Cardiac fibroblast (primary cell): Measurements from ENCODE around the gene NCOA5.

ENCODE experiments used
- DNase-seq, 2 donors: peaks; one replicate each; pipeline versions ENCODE4 v3.0.0 to v3.0.0-alpha.2; 2010; ENCODE audit warnings: low read depth in 2 of 2
- H3K4me3 ChIP-seq, 2 donors: replicated peaks in 1 of 2; 1 replicate in 1 of 2; 2 replicates in 1 of 2; pipeline ENCODE4 v1.5.1; 2011; ENCODE audit warnings: low read depth in 2 of 2, low read length in 2 of 2, mild to moderate bottlenecking in 2 of 2, moderate library complexity in 1 of 2
- CTCF ChIP-seq: IDR thresholded peaks from one replicate; pipeline ENCODE4 v1.5.1; 2011; ENCODE audit warnings: low read depth, mild to moderate bottlenecking, low read length, inconsistent platforms

The NCOA5 gene

GRCh38 chr20:46023999-46024398 lies 65.8 kb downstream of the NCOA5 start:
- TF ChIP-seq CTCF: no peak
- no peak for DNase-seq
- no peak overlapping the region for H3K4me3 ChIP-seq

- no peak overlapping the region for H3K4me3 ChIP-seq
- no peak for DNase-seq
- no peak for TF ChIP-seq CTCF
These were observed 66.6 kb downstream of the NCOA5 start for GRCh38 chr20:46023148-46023484.

- peak; percentile 32 to 41 for DNase-seq
- TF ChIP-seq CTCF: peak; percentile 81
- H3K4me3 ChIP-seq: peak overlapping the region; percentile 8 to 21
These were observed 67.2 kb downstream of the NCOA5 start for GRCh38 chr20:46022411-46023147.

- peak overlapping the region; percentile 29 to 42 for H3K4me3 ChIP-seq
- no peak for TF ChIP-seq CTCF
- DNase-seq: no peak
These were observed 68.1 kb downstream of the NCOA5 start for GRCh38 chr20:46021361-46022359.

GRCh38 chr20:46020555-46020954 lies 69.2 kb downstream of the NCOA5 start:
- no peak overlapping the region for H3K4me3 ChIP-seq
- DNase-seq: no peak
- no peak for TF ChIP-seq CTCF

- DNase-seq: no peak
- no peak for TF ChIP-seq CTCF
- H3K4me3 ChIP-seq: no peak overlapping the region
These were observed 71.2 kb downstream of the NCOA5 start for GRCh38 chr20:46018611-46019010.
